BLaER1 (cell line): ENCODE data around the gene PRUNE2.
"Not testable (repeated sequence)": the region's sequence is repeated elsewhere in the genome, so short reads cannot be mapped to it uniquely, and the experiment has no call there.

Experiments
- H3K27ac ChIP-seq: shearing (Covaris generic); formaldehyde crosslinking; 2 replicates; pipeline ENCODE4 v1.8.1; 2022
- H3K27me3 ChIP-seq: shearing (Covaris generic); formaldehyde crosslinking; 2 replicates; pipeline ENCODE4 v1.8.1; 2022
- H3K36me3 ChIP-seq: shearing (Covaris generic); formaldehyde crosslinking; 2 replicates; pipeline ENCODE4 v1.8.1; 2022
- H3K4me1 ChIP-seq: shearing (Covaris generic); formaldehyde crosslinking; 2 replicates; pipeline ENCODE4 v1.8.1; 2022
- H3K4me2 ChIP-seq: shearing (Covaris generic); formaldehyde crosslinking; 2 replicates; pipeline ENCODE4 v1.8.1; 2022
- H3K4me3 ChIP-seq: shearing (Covaris generic); formaldehyde crosslinking; 2 replicates; pipeline ENCODE4 v1.8.1; 2022
- H3K9ac ChIP-seq: shearing (Covaris generic); formaldehyde crosslinking; 2 replicates; pipeline ENCODE4 v1.8.1; 2022
- H3K9me3 ChIP-seq: shearing (Covaris generic); formaldehyde crosslinking; 2 replicates; pipeline ENCODE4 v1.8.1; 2022
- H4K20me1 ChIP-seq: shearing (Covaris generic); formaldehyde crosslinking; 2 replicates; pipeline ENCODE4 v1.8.1; 2022
- Cebpa-rat ChIP-seq: shearing (Covaris generic); IDR thresholded peaks from 2 replicates; pipeline ENCODE4 v1.8.1; 2022

PRUNE2 gene

GRCh38 chr9:76677481-76678055 is 228.3 kb downstream of the PRUNE2 start:
- Histone ChIP-seq H3K27me3 (no peaks in the 10 kb centered on the region), H3K4me3 (no peak overlapping the region), H3K9ac (no peak overlapping the region), H3K4me2 (no peak overlapping the region), H4K20me1 (no peaks in the 10 kb centered on the region), H3K9me3 (peaks cover 8% of the 10 kb centered on the region), H3K36me3 (no peaks in the 10 kb centered on the region), H3K4me1 (no peaks in the 10 kb centered on the region), H3K27ac (no peak overlapping the region)
- TF ChIP-seq Cebpa-rat, result no peak

- H4K20me1 ChIP-seq, result no peaks in the 10 kb centered on the region
- H3K4me1 ChIP-seq, result no peaks in the 10 kb centered on the region
- H3K4me2 ChIP-seq, result no peak overlapping the region
- H3K9me3 ChIP-seq, result peaks cover 8% of the 10 kb centered on the region
- H3K9ac ChIP-seq, result no peak overlapping the region
- H3K4me3 ChIP-seq, result no peak overlapping the region
- H3K27ac ChIP-seq, result no peak overlapping the region
- no peaks in the 10 kb centered on the region for H3K36me3 ChIP-seq
- H3K27me3 ChIP-seq, result no peaks in the 10 kb centered on the region
- no peak for TF ChIP-seq Cebpa-rat
Measured at GRCh38 chr9:76676857-76677256, 229.1 kb downstream of the PRUNE2 start.

- no peaks in the 10 kb centered on the region for H3K36me3 ChIP-seq
- TF ChIP-seq Cebpa-rat, result no peak
- no peak overlapping the region for H3K4me2 ChIP-seq
- peaks cover 8% of the 10 kb centered on the region for H3K4me1 ChIP-seq
- no peaks in the 10 kb centered on the region for H3K27me3 ChIP-seq
- H4K20me1 ChIP-seq, result no peaks in the 10 kb centered on the region
- no peak overlapping the region for H3K27ac ChIP-seq
- H3K9ac ChIP-seq, result no peak overlapping the region
- H3K4me3 ChIP-seq, result no peak overlapping the region
- H3K9me3 ChIP-seq, result no peaks in the 10 kb centered on the region
Measured at GRCh38 chr9:76667521-76667957, 238.4 kb downstream of the PRUNE2 start.

- H3K36me3 ChIP-seq, H3K9me3 ChIP-seq, H3K4me2 ChIP-seq, H3K9ac ChIP-seq, H3K4me3 ChIP-seq, H3K27ac ChIP-seq, H3K27me3 ChIP-seq, H4K20me1 ChIP-seq: not testable (repeated sequence)
- peaks cover 14% of the 10 kb centered on the region for H3K4me1 ChIP-seq
Measured at GRCh38 chr9:76665966-76666365, 239.9 kb downstream of the PRUNE2 start.

- peaks cover 14% of the 10 kb centered on the region for H3K4me1 ChIP-seq
- H3K4me2 ChIP-seq, result no peak overlapping the region
- H3K27ac ChIP-seq, result no peak overlapping the region
- H4K20me1 ChIP-seq, result no peaks in the 10 kb centered on the region
- no peak overlapping the region for H3K4me3 ChIP-seq
- no peak for TF ChIP-seq Cebpa-rat
- no peaks in the 10 kb centered on the region for H3K27me3 ChIP-seq
- H3K9me3 ChIP-seq, result no peaks in the 10 kb centered on the region
- no peak overlapping the region for H3K9ac ChIP-seq
- no peaks in the 10 kb centered on the region for H3K36me3 ChIP-seq
Measured at GRCh38 chr9:76665458-76665857, 240.5 kb downstream of the PRUNE2 start.

- no peaks in the 10 kb centered on the region for H3K27me3 ChIP-seq
- H3K9me3 ChIP-seq, result no peaks in the 10 kb centered on the region
- no peaks in the 10 kb centered on the region for H3K36me3 ChIP-seq
- no peak overlapping the region for H3K4me2 ChIP-seq
- no peak for TF ChIP-seq Cebpa-rat
- H3K4me3 ChIP-seq, result no peak overlapping the region
- H3K27ac ChIP-seq, result no peak overlapping the region
- no peaks in the 10 kb centered on the region for H4K20me1 ChIP-seq
- peaks cover 14% of the 10 kb centered on the region for H3K4me1 ChIP-seq
- no peak overlapping the region for H3K9ac ChIP-seq
Measured at GRCh38 chr9:76664120-76664519, 241.8 kb downstream of the PRUNE2 start.

GRCh38 chr9:76662476-76663281 is 243.2 kb downstream of the PRUNE2 start:
- Histone ChIP-seq H3K36me3 (no peaks in the 10 kb centered on the region), H3K4me1 (peaks cover 22% of the 10 kb centered on the region), H3K4me3 (no peak overlapping the region), H4K20me1 (no peaks in the 10 kb centered on the region), H3K27me3 (no peaks in the 10 kb centered on the region), H3K4me2 (peak overlapping the region; percentile 41), H3K9ac (peak overlapping the region; percentile 18; the same call in 1 of the 2 replicates), H3K27ac (no peak overlapping the region), H3K9me3 (no peaks in the 10 kb centered on the region)
- no peak for TF ChIP-seq Cebpa-rat

GRCh38 chr9:76658510-76659231 is 247.2 kb downstream of the PRUNE2 start:
- H3K27ac ChIP-seq, result peak overlapping the region; percentile 65; the same call in 1 of the 2 replicates
- H3K4me1 ChIP-seq, result peaks cover 60% of the 10 kb centered on the region
- H3K4me2 ChIP-seq, result peak overlapping the region; percentile 76

GRCh38 chr9:76657265-76657664 is 248.6 kb downstream of the PRUNE2 start:
- Histone ChIP-seq H3K4me3 (no peak overlapping the region), H3K9me3 (no peaks in the 10 kb centered on the region), H4K20me1 (no peaks in the 10 kb centered on the region), H3K27ac (peak overlapping the region; percentile 65), H3K4me1 (peaks cover 49% of the 10 kb centered on the region), H3K4me2 (peak overlapping the region; percentile 76), H3K27me3 (no peaks in the 10 kb centered on the region), H3K9ac (peak overlapping the region; percentile 36; the same call in 1 of the 2 replicates), H3K36me3 (no peaks in the 10 kb centered on the region)
- no peak for TF ChIP-seq Cebpa-rat

More at GRCh38 chr9:76658510-76659231, 247.2 kb downstream of the PRUNE2 start:
- Histone ChIP-seq H4K20me1 (no peaks in the 10 kb centered on the region), H3K36me3 (no peaks in the 10 kb centered on the region), H3K4me3 (no peak overlapping the region), H3K27me3 (no peaks in the 10 kb centered on the region), H3K9ac (no peak overlapping the region), H3K9me3 (no peaks in the 10 kb centered on the region)
- no peak for TF ChIP-seq Cebpa-rat

GRCh38 chr9:76655971-76656370 is 249.9 kb downstream of the PRUNE2 start:
- Histone ChIP-seq H3K4me1 (peaks cover 59% of the 10 kb centered on the region), H3K36me3 (no peaks in the 10 kb centered on the region), H3K9ac (no peak overlapping the region), H3K27ac (peak overlapping the region; percentile 65; the same call in 1 of the 2 replicates), H4K20me1 (no peaks in the 10 kb centered on the region), H3K4me3 (no peak overlapping the region), H3K9me3 (no peaks in the 10 kb centered on the region), H3K27me3 (no peaks in the 10 kb centered on the region), H3K4me2 (peak overlapping the region; percentile 76)
- TF ChIP-seq Cebpa-rat, result no peak
